GM18868 (cell line): Measurements from ENCODE around the gene TNNI2.
A peak's percentile ranks its signal among the peaks of the same experiment; 100 is the strongest.

ENCODE experiments used
- ATAC-seq: cut with Tn5 transposase; IDR thresholded peaks from one replicate; pipeline ENCODE4 v1.9.1; 2021; ENCODE audit warnings: mild to moderate bottlenecking, moderate library complexity; ENCODE audit not compliant: unreplicated experiment

TNNI2 gene

DNA sequence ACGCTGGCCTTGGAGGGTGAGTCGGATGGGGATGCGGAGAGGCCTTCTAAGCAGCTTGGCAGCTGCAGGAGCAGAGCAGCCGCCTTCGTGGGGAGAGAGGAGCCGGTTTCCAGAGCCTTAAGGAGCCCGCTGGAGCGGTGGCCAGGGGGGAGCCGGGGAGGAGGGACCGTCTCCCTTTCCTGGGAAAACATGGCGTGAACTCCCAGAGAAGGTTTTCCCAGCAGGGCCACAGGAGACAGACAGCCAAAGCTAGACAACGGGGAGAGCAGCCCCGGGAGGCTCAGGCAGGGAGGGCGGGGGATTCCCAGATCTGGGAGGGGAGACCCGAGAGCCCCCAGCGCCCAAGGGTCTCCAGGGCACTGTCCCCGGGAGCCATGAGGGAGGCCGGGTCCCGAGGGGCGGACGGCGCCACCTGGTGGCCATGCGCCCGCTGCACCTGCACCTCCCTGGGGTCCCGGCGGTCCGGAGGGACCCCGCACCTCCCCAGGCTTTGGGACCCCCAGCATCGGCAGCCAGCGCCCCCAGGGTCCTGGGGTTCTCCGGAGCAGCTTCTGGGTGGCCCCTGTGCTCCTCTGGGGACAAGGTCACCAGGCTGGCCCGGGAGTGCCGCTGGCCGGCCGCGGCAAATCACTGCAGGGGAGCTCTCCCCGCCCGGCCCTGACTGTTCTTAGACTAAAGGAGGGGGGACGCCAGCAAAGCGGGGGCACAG is 6.4 kb upstream of the TNNI2 start:
- no peak for ATAC-seq

DNA sequence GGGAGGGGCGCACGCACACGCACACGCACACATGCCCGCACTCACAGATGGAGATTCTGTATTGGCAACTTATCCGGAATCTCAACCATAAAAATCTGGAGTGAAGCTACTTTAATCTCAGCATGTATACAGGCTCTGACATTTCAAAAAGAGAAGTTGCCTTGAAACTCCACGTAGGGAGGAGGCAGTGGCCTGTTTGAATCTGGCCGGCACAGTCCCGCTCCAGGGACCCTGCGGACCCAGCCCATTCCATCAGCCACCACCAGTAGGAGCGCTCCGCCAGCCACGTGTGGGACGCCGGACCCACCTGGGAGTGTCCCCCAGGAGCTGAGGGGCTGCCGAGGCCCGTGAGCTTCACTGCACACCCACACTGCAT is 5.9 kb upstream of the TNNI2 start:
- no peak for ATAC-seq

DNA sequence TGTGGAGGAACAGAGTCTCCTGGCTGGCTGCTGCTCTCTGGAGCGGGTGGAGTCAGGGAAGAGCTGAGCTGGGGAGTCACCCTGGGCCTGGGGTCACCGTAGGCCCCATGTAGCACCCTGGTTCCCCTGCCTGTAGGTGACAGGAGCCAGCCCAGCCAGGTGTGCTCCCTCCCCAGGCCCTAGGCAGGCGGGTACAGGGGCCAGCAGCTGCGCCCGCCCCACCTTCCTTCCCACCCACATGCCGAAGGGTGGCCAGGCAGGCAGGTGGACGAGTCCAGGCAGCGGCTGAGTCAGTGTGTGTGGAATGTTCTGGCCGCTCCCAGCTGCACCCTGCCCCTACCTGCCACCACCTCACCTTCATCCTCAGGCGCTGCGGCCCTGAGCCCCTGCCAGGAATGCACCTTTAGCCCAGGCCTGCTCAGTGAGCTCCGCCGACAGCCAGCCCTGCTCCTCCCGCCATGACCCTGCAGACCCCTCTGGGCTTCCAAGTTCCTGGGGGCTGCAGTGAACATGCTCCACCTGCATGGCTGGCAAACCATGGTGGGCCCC is 4.6 kb upstream of the TNNI2 start:
- ATAC-seq: no peak

GRCh38 chr11:1834779-1835670 is 3.8 kb upstream of the TNNI2 start, which contains the start of gene SYT8:
Gene SYT8 (plus strand): TSS chr11:1834990. CDS start chr11:1835106, 116 bp downstream.
- ATAC-seq: no peak

- no peak for ATAC-seq
Observed at GRCh38 chr11:1835671-1836010, 3.1 kb upstream of the TNNI2 start.

- no peak for ATAC-seq
Observed at GRCh38 chr11:1836011-1836945, 2.5 kb upstream of the TNNI2 start.

DNA sequence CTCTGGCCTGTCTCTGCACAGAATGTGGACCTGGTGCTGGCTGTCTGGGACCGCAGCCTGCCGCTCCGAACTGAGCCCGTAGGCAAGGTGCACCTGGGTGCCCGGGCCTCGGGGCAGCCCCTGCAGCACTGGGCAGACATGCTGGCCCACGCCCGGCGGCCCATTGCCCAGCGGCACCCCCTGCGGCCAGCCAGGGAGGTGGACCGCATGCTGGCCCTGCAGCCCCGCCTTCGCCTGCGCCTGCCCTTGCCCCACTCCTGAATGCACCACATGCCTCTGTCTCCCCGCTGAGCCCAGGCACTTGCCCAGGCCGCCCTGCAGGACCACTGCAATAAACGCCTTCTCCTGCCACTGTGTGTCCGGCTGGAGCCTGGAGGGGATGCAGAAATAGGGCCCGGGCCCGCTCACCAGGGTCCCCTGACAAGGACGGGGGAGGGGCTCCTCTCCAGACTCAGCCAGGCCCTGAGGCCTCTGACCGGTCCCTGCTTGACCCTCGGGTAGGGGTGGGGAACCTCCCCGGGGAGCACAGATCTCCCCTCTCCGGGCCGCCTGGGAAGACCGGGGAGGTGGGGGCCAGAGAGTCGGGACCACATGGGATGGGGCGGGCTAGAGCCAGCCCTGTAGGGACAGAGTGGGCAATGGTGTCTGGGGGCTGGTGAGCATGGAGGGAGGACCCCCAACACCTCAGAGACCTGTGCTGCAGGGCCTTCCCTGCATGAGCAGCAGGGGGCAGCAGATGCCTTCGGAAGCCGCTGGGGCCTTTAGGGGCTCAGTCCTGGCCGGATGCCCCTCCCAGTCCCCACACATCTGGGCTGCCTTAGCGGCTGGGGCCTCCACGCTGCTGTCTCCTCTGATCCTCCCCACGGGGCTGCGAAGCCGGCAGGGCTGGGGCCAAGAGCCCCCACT is 1.4 kb upstream of the TNNI2 start:
- ATAC-seq: peak; percentile 68

GRCh38 chr11:1838077-1838425 is 730 bp upstream of the TNNI2 start:
- no peak for ATAC-seq

GRCh38 chr11:1839204-1839923 is 583 bp downstream of the TNNI2 start:
- no peak for ATAC-seq

GRCh38 chr11:1839924-1840779 is 1.4 kb downstream of the TNNI2 start:
- ATAC-seq: no peak

- no peak for ATAC-seq
Observed at GRCh38 chr11:1840780-1841480, 2.1 kb downstream of the TNNI2 start.

DNA sequence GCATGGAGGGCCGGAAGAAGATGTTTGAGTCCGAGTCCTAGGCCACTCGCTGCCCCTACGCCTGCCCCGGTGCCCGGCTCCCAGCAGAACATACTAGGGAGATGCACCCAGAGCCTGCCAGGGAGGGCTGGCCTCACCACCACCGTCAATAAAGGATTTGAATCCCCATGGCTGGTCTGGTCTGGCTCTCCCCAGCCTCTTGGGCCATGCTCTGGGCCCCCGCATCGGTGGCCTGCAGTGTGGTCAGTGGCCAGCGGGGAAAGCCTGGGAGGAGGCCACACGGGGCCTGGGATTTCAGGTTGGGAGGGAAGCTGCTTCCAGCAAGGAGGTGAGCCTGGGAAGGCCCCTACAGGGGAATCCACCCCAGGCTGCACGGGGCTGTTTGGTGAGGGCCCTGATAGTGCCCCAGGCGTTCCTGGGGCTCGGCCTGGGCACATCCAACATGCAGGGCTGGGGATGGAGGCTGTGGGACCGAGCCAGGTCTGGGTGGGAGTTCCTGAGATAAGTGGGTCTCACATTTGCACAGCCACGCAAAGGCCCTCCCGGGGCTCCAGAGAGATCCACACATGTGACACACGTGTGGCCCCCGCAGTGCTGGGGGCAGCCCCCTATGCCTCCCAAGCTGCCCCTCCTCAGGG is 2.8 kb downstream of the TNNI2 start:
- no peak for ATAC-seq

- ATAC-seq: no peak
Observed at GRCh38 chr11:1842149-1843097, 3.6 kb downstream of the TNNI2 start.

DNA sequence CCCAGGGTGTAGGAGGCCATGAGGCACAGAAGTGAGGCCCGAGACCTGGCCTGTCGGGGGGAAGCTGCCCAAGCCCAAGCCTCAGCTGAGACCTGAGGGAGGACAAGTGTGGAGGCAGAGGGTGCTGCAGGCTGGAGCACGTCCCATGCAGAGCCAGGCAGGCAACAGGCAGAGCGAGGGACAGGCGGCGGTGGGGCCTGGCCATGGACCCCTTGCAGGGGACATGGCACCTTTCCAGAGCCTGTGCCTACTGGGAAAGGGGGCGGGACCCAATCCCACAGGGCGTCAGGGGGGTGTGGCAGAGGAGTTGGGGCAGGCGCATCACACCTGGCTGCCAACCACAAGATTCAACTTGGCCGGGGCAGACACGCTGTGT is 4.3 kb downstream of the TNNI2 start:
- no peak for ATAC-seq

GRCh38 chr11:1843796-1844195 is 5.0 kb downstream of the TNNI2 start:
- ATAC-seq: no peak
